HG02870 (cell line): ENCODE data around the gene SRGAP2.
"Not testable (repeated sequence)": the region's sequence is repeated elsewhere in the genome, so short reads cannot be mapped to it uniquely, and the experiment has no call there.

Experiments used
- ATAC-seq: cut with Tn5 transposase; IDR thresholded peaks from one replicate; pipeline ENCODE4 v1.9.1; 2021; ENCODE audit warnings: mild to moderate bottlenecking, moderate library complexity; ENCODE audit not compliant: unreplicated experiment

Gene SRGAP2

DNA sequence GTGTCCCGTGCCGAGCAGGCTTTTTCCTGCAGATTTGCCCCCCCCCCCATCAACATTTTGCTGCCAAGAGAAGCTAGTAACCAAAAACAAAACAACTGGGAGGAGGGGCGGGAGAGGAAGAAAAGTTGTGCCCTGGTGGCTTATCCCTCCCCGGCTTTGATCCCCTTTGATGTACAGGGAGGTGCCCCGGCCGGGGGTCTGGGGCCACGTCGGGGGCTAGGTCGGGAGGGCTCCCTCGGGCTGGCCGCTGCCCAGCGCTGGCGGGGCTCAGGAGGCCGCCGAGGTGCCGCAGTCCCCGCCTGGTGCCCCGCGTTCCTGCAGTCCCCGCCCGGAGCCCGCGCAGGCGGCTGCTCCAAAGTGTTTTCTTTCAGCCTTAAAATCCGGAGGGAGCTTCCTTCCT is 1.5 kb downstream of the SRGAP2 start:
- ATAC-seq, result not testable (repeated sequence)

DNA sequence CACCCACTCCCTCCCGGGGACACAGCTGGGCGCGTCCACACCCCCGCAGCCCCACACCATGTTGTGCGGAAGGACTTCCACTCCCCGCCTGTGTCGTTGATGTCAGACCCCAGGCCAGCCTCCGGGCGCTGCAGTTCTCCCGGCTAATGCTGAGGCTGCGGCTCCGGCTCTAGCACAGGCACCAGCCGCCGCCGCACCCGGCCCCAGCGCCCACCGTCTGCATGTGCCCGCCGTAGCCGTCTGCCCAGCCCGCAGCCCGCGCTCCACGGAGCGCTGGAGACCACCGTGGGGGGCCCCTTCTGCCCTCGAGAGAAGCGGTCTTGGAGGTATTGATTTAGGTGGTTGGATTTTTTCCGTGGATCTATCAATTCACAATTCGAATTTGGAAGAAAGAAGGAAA is 2.2 kb downstream of the SRGAP2 start:
- ATAC-seq, result not testable (repeated sequence)

- ATAC-seq, result not testable (repeated sequence)
Observed at GRCh38 chr1:206210802-206211201, 7.5 kb downstream of the SRGAP2 start.

- ATAC-seq, result not testable (repeated sequence)
Observed at GRCh38 chr1:206215600-206216392, 12.5 kb downstream of the SRGAP2 start.

DNA sequence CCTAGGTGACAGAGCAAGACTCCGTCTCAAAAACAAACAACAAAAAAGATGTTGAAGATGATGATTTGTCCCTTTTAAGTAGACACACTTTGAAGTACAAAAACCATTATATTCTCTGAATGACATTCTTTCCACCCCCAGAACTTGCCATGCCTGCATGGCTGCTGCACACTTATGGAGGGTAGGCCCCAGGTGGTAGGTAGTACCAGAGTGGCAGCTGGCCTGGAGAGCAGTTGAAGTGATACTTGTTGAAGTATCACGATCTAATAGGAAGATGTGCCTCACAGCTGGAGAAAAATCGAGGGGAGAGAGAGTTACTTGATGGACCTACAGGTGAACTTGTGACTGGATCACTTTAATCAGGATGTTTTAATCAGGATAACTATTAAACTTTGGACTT is 14.9 kb downstream of the SRGAP2 start:
- not testable (repeated sequence) for ATAC-seq

DNA sequence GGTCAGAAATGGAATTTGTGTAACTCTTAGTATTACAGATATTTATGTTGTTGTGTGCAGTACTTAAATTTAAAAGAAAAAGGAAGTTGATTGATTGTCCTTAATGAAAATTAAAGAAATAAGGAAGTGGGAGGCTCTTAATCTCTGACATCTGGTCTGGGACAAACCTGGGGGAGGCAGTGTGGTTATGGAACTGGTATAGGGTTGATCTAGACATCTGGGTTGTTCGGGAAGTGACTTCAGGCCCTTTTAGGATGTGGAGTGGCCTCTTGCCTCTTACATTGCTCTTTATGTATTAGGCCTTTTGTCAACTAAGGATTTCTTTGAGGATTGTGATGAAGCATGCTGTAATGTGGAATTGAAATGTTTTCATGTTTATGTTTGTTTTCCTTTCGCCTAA is 15.4 kb downstream of the SRGAP2 start:
- not testable (repeated sequence) for ATAC-seq

- not testable (repeated sequence) for ATAC-seq
Observed at GRCh38 chr1:206219514-206220331, 16.4 kb downstream of the SRGAP2 start.

GRCh38 chr1:206220332-206221000 is 17.1 kb downstream of the SRGAP2 start:
- not testable (repeated sequence) for ATAC-seq

GRCh38 chr1:206221585-206221984 is 18.2 kb downstream of the SRGAP2 start:
- ATAC-seq, result not testable (repeated sequence)

GRCh38 chr1:206224190-206224776 is 20.9 kb downstream of the SRGAP2 start:
- ATAC-seq, result not testable (repeated sequence)

DNA sequence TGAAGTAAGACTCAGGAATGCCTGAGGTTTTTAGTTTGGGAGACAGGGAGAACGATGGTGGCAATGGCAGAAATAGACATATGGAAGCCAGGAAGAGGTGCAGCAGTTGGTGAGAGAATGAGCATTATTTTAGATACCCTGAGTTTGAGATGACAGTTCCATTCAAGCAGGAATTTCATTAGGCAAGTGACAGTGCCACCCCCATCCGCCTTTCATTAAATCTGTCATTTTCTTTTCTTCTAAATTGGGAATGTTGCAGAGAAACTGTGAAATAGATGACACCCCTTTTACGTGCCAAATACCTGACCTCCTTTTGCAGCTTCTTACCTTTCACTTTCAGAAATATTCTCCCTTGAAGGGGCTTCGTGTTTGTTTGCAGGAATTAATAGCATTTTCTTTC is 22.0 kb downstream of the SRGAP2 start:
- not testable (repeated sequence) for ATAC-seq

GRCh38 chr1:206226886-206227285 is 23.5 kb downstream of the SRGAP2 start:
- ATAC-seq, result not testable (repeated sequence)

DNA sequence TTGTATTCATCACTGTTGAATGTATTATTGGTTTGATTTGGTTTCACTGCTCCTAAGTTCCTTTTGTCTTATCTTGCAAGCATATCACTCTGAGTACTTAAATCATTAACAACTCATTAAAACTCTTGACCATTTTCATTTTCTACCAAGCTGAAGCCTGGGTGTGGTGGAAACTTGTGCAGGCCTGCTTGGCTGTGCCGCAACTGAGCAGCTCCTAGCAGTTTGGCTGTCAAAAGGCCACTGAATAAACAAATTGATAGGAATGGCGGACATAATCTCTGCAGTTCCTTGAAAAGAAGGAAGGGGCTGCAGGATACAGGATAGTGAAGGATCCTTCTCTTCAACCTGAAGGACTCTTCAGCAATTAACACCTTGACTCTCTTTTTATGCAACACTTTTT is 25.9 kb downstream of the SRGAP2 start:
- not testable (repeated sequence) for ATAC-seq

DNA sequence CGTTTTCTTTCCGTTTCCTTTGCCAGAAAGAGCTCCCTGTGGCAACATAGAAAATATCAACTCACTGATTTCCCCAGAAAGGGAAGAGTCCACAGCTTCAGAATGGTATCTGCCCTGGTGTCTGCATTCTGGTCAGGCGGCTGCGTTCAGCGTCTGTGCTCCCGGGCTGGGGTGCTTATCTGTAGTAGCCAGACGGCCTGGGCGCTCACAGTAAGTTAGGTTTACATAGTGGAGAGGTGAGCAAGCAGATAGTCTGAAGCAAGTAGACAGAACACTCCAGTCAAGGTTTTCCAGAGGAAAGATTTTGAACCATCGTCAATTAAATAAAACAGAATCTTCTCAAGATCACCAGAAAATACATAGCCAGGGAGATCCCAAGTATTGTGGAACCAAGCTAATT is 28.6 kb downstream of the SRGAP2 start:
- not testable (repeated sequence) for ATAC-seq

GRCh38 chr1:206232970-206233645 is 29.8 kb downstream of the SRGAP2 start:
- peak; percentile 82 for ATAC-seq

- ATAC-seq, result not testable (repeated sequence)
Observed at GRCh38 chr1:206234189-206234916, 31.0 kb downstream of the SRGAP2 start.

DNA sequence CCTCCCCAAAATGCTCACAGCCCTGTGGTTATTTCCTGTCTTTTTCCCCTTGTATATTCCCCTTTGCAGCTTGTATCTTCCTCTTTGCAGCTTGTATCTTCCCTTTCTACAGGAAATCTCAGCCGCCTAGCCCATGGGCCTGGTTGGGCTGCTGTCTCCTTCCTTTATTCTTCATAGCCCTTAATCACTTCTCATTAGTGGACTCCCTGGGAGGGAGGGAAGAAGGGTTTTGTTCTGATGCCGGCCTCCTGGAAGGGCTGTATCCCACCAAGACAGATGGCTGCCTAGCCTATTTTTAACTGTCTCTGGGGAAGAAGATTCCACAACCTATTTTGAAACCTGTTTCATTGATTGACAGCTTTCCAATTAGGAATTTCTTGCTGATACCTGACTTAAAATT is 31.8 kb downstream of the SRGAP2 start:
- not testable (repeated sequence) for ATAC-seq

- peak; percentile 34 for ATAC-seq
Observed at GRCh38 chr1:206240288-206240687, 36.9 kb downstream of the SRGAP2 start.

DNA sequence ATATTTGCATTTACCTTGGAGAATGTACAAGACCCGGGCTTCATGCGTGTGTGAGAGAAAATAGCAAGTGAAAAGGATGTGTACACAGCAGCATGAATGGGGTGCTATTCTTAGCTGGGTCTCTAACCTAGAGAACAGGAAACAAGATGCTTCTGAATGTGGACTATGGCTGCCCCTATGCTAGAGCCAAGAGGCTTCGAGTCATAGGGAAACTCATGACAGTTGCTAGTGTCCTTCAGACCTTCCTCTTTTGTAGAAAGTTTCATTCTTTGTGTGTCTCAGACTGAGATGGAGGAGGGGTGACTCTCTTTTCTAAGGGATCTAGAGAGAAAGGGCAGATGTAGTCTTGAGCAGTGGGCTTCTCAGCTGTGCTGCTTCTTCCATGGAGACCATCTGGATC is 40.0 kb downstream of the SRGAP2 start:
- peak; percentile 99 for ATAC-seq

DNA sequence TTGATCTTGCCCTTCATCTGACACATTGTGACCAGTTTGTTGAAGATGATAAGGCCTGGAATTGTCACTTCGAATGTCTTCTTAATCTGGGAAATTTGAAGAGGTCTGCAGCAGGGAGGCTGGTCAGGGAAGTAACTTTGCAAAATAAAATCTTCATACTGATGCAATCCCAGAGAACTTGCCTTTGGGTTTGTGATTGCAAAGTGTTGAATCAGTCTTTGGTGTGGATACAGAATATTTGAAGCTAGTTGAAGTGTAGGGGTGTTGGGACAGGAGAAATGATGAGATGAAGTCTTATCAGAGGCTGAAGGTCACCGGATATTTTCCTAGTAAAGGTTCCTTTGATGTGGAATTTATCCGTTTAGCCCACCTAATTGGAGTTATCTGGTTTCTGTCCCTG is 42.1 kb downstream of the SRGAP2 start:
- ATAC-seq, result not testable (repeated sequence)
